Hepatocyte (in vitro differentiated cells): Measurements from ENCODE around the gene UNC13A.

Experiments used
- CTCF ChIP-seq: fragments of 200-600 bp; sonication (generic); IDR thresholded peaks from 2 replicates; pipeline ENCODE4 v1.5.1; 2016; ENCODE audit warnings: antibody characterized with exemption, mild to moderate bottlenecking; ENCODE audit not compliant: poor library complexity
- EZH2 ChIP-seq: fragments of 200-600 bp; sonication (generic); IDR thresholded peaks from 2 replicates; pipeline ENCODE4 v1.6.1; 2016; ENCODE audit warnings: antibody characterized with exemption, mild to moderate bottlenecking, borderline replicate concordance
- EZH2phosphoT487 ChIP-seq: fragments of 200-600 bp; sonication (generic); IDR thresholded peaks from one replicate; pipeline ENCODE4 v1.6.1; 2018; ENCODE audit warnings: antibody characterized with exemption, mild to moderate bottlenecking, low read depth, moderate library complexity; ENCODE audit not compliant: unreplicated experiment, severe bottlenecking

GRCh38 chr19:17616961-17617806 is 71.0 kb downstream of the UNC13A start:
- TF ChIP-seq CTCF, result no peak
- no peak for TF ChIP-seq EZH2phosphoT487
- no peak for TF ChIP-seq EZH2
